ENCODE measurements around the gene NKTR. TPM values are rescaled to one million over a fixed set of nuclear protein-coding genes. Genes with fewer than 3 reads are reported as not detected.
A peak's percentile ranks its signal among the peaks of the same experiment; 100 is the strongest.

NKTR gene
- total RNA-seq, 2 donors from 2014 or later, result 101 to 116 TPM

- peaks cover 99% of the 10 kb centered on the region for H3K36me3 ChIP-seq (ENCODE audit: control insufficient read depth, insufficient read depth, low read length)
- DNase-seq, result no peak
- H3K4me3 Mint-ChIP-seq, result no peak overlapping the region
- TF ChIP-seq, protein P1, sequence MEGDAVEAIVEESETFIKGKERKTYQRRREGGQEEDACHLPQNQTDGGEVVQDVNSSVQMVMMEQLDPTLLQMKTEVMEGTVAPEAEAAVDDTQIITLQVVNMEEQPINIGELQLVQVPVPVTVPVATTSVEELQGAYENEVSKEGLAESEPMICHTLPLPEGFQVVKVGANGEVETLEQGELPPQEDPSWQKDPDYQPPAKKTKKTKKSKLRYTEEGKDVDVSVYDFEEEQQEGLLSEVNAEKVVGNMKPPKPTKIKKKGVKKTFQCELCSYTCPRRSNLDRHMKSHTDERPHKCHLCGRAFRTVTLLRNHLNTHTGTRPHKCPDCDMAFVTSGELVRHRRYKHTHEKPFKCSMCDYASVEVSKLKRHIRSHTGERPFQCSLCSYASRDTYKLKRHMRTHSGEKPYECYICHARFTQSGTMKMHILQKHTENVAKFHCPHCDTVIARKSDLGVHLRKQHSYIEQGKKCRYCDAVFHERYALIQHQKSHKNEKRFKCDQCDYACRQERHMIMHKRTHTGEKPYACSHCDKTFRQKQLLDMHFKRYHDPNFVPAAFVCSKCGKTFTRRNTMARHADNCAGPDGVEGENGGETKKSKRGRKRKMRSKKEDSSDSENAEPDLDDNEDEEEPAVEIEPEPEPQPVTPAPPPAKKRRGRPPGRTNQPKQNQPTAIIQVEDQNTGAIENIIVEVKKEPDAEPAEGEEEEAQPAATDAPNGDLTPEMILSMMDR (conservative IDR thresholded peaks at IDR 0.05), result peak; percentile 35
- no peaks in the 10 kb centered on the region for H3K27me3 ChIP-seq (ENCODE audit: control insufficient read depth, insufficient read depth, low read length, poor library complexity, severe bottlenecking)
- H3K9me3 Mint-ChIP-seq, result no peaks in the 10 kb centered on the region
- H3K27me3 Mint-ChIP-seq (ENCODE audit: insufficient read depth), result no peaks in the 10 kb centered on the region
- no peak overlapping the region for H3K4me3 ChIP-seq (ENCODE audit: low read length)
- WGBS, 2 experiments (ENCODE audit: insufficient coverage in 1 of 2, insufficient read length in 1 of 2), result 100% methylated on average over 1 to 2 of the region's 2 CpGs
- no peak overlapping the region for H3K9ac ChIP-seq (ENCODE audit: extremely low read depth, low read length, poor library complexity, severe bottlenecking)
- H3K27ac Mint-ChIP-seq, result no peak overlapping the region
- H3K9me3 ChIP-seq (ENCODE audit: control insufficient read depth, low read length), result no peaks in the 10 kb centered on the region
- H3K27ac ChIP-seq (ENCODE audit: low read depth, low read length), result no peak overlapping the region
- H3K4me1 ChIP-seq (ENCODE audit: control insufficient read depth, insufficient read depth, low read length), result no peaks in the 10 kb centered on the region
- peaks cover 50% of the 10 kb centered on the region for H3K36me3 Mint-ChIP-seq (ENCODE audit: low read depth)
- H3K4me1 Mint-ChIP-seq, result peaks cover 3% of the 10 kb centered on the region
Observed at GRCh38 chr3:42635111-42635510, 34.6 kb downstream of the NKTR start.

GRCh38 chr3:42637001-42637400 is 36.5 kb downstream of the NKTR start:
- H3K27me3 Mint-ChIP-seq (ENCODE audit: insufficient read depth), result no peaks in the 10 kb centered on the region
- H3K9me3 ChIP-seq (ENCODE audit: control insufficient read depth, low read length), result no peaks in the 10 kb centered on the region
- no peaks in the 10 kb centered on the region for H3K9me3 Mint-ChIP-seq
- no peak overlapping the region for H3K4me3 ChIP-seq (ENCODE audit: low read length)
- no peak for DNase-seq
- peaks cover 97% of the 10 kb centered on the region for H3K36me3 ChIP-seq (ENCODE audit: control insufficient read depth, insufficient read depth, low read length)
- H3K27ac Mint-ChIP-seq, result no peak overlapping the region
- H3K4me3 Mint-ChIP-seq, result no peak overlapping the region
- 96 to 100% methylated on average over 4 to 6 of the region's 6 CpGs for WGBS, 2 experiments (ENCODE audit: insufficient coverage in 1 of 2, insufficient read length in 1 of 2)
- TF ChIP-seq, protein P1 (conservative IDR thresholded peaks at IDR 0.05), result no peak
- H3K9ac ChIP-seq (ENCODE audit: extremely low read depth, low read length, poor library complexity, severe bottlenecking), result no peak overlapping the region
- H3K27ac ChIP-seq (ENCODE audit: low read depth, low read length), result no peak overlapping the region
- H3K4me1 ChIP-seq (ENCODE audit: control insufficient read depth, insufficient read depth, low read length), result no peaks in the 10 kb centered on the region
- H3K27me3 ChIP-seq (ENCODE audit: control insufficient read depth, insufficient read depth, low read length, poor library complexity, severe bottlenecking), result no peaks in the 10 kb centered on the region
- no peaks in the 10 kb centered on the region for H3K4me1 Mint-ChIP-seq
- peaks cover 46% of the 10 kb centered on the region for H3K36me3 Mint-ChIP-seq (ENCODE audit: low read depth)

DNA sequence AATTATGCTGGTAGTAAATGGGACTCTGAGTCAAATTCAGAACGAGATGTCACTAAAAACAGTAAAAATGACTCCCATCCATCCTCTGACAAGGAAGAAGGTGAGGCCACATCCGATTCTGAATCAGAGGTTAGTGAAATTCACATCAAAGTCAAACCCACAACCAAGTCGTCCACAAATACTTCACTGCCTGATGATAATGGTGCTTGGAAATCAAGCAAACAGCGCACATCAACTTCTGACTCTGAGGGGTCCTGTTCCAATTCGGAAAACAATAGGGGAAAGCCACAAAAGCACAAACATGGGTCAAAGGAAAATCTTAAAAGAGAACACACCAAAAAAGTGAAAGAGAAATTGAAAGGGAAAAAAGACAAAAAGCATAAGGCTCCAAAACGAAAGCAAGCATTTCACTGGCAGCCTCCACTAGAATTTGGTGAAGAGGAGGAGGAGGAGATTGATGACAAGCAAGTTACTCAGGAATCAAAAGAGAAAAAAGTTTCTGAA is 37.9 kb downstream of the NKTR start:
- H3K9ac ChIP-seq (ENCODE audit: extremely low read depth, low read length, poor library complexity, severe bottlenecking), result no peak overlapping the region
- no peaks in the 10 kb centered on the region for H3K4me1 ChIP-seq (ENCODE audit: control insufficient read depth, insufficient read depth, low read length)
- no peaks in the 10 kb centered on the region for H3K9me3 Mint-ChIP-seq
- no peaks in the 10 kb centered on the region for H3K27me3 Mint-ChIP-seq (ENCODE audit: insufficient read depth)
- no peak overlapping the region for H3K27ac Mint-ChIP-seq
- H3K27me3 ChIP-seq (ENCODE audit: control insufficient read depth, insufficient read depth, low read length, poor library complexity, severe bottlenecking), result no peaks in the 10 kb centered on the region
- DNase-seq, result no peak
- TF ChIP-seq, protein P1 (conservative IDR thresholded peaks at IDR 0.05), result no peak
- H3K36me3 ChIP-seq (ENCODE audit: control insufficient read depth, insufficient read depth, low read length), result peaks cover 97% of the 10 kb centered on the region
- no peak overlapping the region for H3K4me3 ChIP-seq (ENCODE audit: low read length)
- no peaks in the 10 kb centered on the region for H3K9me3 ChIP-seq (ENCODE audit: control insufficient read depth, low read length)
- no peak overlapping the region for H3K27ac ChIP-seq (ENCODE audit: low read depth, low read length)
- no peaks in the 10 kb centered on the region for H3K4me1 Mint-ChIP-seq
- WGBS, 2 experiments (ENCODE audit: insufficient coverage in 1 of 2, insufficient read length in 1 of 2), result 89 to 100% methylated on average over 3 to 6 of the region's 6 CpGs
- H3K36me3 Mint-ChIP-seq (ENCODE audit: low read depth), result peaks cover 48% of the 10 kb centered on the region
- H3K4me3 Mint-ChIP-seq, result no peak overlapping the region
